ENCODE measurements around the gene DEDD. TPM values are rescaled to one million over a fixed set of nuclear protein-coding genes. Genes with fewer than 3 reads are reported as not detected.

DEDD gene
- polyA plus RNA-seq, 3 donors, result 47.6 to 57.0 (median 55.1) TPM

DNA sequence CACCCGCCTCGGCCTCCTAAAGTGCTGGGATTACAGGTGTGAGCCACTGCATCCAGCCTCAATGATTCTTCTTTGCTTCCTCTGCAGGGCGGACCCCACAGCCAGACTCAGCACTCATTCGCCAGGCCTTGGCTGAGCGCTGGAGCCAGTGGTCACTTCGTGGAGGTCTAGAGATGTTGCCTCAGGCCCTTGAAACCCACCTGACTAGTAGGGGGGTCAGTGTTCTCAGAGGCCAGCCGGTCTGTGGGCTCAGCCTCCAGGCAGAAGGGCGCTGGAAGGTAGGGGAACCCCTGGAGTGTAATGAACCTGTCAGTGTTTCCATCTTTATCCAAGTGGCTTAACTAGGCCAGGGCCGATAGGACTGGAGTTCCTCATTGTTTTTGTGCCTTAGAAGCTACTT lies 36.4 kb upstream of the DEDD start:
- no peak for DNase-seq (ENCODE audit: extremely low read depth in 1 of 11, low read depth in 9 of 11, low spot score in 4 of 11)

DNA sequence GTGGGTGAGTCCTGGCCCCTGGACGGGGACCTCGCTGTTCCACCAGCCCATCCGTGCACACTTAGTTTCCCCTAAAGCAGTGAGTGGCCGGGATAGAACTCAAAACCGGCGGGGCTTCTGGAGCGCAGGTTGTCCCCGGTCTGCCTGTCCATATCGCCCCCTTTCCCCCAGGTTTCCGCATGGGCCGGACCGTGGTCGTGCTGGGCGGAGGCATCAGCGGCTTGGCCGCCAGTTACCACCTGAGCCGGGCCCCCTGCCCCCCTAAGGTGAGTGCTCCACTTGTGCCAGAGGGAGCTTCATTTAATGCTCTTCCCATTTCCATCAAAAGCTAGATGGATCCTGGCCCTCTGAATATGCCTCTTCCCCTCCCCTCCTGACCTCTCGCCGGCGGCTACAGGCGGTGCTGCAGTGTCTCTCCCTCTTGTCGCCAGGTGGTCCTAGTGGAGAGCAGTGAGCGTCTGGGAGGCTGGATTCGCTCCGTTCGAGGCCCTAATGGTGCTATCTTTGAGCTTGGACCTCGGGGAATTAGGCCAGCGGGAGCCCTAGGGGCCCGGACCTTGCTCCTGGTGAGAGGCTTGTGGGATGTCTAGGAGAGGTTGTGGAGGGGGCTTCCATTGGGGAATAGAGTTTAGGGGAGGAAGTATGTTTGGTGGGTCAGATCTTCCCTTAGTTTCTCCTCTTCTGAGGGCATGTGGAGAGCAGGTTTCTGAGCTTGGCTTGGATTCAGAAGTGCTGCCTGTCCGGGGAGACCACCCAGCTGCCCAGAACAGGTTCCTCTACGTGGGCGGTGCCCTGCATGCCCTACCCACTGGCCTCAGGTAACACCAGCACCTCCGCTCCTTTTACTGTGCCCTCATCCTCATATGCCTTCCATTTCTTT lies 34.4 kb upstream of the DEDD start:
- DNase-seq (ENCODE audit: extremely low read depth in 1 of 11, low read depth in 9 of 11, low spot score in 4 of 11), result no peak

DNA sequence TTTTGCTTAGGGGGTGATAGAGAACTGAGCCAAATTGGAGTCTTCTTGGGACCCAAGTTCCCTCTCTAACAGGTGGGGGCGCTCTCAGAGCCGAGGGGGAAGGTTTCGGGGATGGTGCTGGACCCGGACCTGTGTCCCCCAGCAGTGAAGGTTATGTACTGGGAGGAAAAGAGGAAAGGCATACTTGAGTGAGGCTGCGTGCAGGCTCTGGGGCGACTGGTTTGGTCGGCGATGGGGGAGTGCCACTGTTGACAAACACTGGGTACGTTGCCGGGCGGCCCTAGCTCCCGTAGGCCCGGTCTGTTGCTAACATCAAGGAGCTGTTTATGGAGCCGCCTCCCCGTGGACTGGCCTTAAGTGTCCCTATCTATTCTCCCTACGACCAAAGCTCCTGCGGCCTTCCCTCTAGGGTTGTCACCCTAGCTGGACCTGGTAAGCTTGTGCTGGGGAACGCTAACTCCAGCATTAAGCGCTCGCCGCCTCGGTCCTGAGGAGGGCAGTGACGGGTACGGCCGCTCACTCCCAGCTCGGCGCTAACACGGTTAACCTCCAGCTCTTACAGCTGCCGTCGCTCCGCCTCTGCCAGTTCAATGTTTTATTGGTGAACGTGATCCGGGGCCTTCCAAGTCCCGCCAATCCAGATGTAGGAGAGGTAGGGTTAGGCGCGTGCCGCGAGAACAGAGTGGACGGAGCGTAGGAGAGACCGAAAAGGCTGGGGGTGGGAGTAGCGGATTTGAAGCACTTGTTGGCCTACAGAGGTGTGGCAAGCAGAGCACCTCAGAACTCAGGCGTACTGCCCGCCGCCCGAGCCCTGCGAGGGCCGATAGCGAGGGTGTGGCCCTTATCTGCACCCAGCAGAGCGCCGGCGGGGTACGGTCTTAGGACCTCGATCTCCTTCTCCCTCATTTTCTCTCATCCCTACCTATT lies 33.5 kb upstream of the DEDD start, which contains the start of gene PPOX:
Gene PPOX (plus strand): TSS at position 685 of the 927 bp plus-strand sequence. CDS start 422 bp downstream, outside the sequence.
- peak; percentile 91 to 98 (median 95) for DNase-seq (ENCODE audit: extremely low read depth in 1 of 11, low read depth in 9 of 11, low spot score in 4 of 11)

DNA sequence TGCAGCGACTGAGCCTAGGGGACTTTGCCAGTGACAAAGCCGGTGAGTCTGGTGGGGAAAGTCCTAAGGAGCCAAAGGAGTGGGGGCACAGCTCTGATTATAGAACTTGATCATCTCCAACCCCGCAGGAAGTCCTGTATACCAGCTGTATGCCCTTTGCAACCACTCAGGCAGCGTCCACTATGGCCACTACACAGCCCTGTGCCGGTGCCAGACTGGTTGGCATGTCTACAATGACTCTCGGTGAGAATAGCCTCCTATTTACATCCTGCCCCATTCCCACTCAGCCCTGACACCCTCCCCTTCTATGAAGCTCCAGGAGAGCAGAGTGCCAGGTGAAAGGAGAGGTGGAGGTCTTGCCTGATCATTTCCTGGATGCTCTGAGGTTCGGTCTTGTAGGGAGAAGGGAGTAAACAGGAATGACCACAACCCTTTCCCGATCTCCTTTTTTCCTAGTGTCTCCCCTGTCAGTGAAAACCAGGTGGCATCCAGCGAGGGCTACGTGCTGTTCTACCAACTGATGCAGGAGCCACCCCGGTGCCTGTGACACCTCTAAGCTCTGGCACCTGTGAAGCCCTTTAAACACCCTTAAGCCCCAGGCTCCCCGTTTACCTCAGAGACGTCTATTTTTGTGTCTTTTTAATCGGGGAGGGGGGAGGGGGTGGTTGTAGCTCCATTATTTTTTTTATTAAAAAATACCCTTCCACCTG lies 32.6 kb upstream of the DEDD start:
- no peak for DNase-seq (ENCODE audit: extremely low read depth in 1 of 11, low read depth in 9 of 11, low spot score in 4 of 11)

DNA sequence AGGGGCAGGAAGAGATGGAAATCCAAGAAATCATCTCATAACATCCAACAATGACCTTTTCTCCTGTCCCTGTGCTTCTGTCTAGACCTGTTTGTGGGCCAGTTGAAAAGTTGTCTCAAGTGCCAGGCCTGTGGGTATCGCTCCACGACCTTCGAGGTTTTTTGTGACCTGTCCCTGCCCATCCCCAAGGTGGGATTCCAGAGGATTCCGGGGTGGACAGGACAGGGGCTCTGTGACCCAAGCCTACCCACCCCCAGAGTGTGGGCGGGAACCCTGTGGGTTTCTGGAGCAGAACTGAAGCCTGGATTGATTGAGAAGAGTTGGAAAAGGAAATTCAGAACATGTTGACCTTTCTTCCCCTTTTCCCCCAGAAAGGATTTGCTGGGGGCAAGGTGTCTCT lies 31.3 kb upstream of the DEDD start:
- no peak for DNase-seq (ENCODE audit: extremely low read depth in 1 of 11, low read depth in 9 of 11, low spot score in 4 of 11)

DNA sequence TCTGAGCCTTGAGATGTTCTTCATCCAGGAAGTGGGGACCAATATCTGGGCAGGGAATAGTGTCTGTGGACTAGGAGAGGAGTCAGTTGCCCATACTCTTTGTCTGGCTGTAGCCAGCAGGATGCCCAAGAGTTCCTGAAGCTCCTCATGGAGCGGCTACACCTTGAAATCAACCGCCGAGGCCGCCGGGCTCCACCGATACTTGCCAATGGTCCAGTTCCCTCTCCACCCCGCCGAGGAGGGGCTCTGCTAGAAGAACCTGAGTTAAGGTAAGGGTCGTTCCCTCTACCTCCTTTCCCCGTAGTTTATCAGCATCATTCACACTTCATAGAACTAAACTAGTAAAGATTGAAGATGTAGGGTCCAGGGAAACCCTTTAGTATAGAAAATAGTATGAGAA lies 30.3 kb upstream of the DEDD start:
- DNase-seq (ENCODE audit: extremely low read depth in 1 of 11, low read depth in 9 of 11, low spot score in 4 of 11), result no peak

DNA sequence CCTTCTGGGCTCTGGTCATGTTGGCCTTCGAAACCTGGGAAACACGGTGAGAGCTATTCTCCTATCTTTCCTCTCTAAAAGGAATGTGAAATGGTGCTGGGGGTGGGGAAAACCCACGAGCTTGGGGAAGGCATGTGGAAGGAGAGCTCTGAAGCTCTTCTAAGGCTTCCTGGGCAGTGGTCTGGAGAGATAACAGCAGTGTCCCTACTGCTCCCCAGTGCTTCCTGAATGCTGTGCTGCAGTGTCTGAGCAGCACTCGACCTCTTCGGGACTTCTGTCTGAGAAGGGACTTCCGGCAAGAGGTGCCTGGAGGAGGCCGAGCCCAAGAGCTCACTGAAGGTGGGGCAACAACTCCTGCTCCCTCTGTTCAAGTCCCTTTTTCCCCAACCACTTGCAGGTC lies 29.6 kb upstream of the DEDD start:
- DNase-seq (ENCODE audit: extremely low read depth in 1 of 11, low read depth in 9 of 11, low spot score in 4 of 11), result no peak

DNA sequence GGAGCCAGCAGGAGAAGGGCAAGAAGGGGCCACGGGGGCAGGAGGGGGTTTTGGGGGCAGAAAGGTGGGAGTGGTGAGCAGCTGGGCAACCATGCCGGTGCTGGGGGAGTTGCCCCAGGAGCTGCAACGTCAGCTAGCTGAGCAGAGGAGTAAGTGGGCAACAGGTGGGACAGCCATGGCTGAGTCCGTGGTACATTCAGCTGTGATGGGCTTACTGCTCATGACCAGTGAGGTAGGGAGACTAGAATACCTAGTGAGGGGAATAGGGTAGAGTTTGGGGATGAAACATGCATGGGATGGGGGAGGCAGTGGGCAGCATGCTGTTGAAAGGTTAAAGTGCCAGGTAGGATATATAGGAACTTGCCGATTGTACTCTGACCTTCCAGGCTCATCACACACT lies 29.2 kb upstream of the DEDD start:
- DNase-seq (ENCODE audit: extremely low read depth in 1 of 11, low read depth in 9 of 11, low spot score in 4 of 11), result no peak

DNA sequence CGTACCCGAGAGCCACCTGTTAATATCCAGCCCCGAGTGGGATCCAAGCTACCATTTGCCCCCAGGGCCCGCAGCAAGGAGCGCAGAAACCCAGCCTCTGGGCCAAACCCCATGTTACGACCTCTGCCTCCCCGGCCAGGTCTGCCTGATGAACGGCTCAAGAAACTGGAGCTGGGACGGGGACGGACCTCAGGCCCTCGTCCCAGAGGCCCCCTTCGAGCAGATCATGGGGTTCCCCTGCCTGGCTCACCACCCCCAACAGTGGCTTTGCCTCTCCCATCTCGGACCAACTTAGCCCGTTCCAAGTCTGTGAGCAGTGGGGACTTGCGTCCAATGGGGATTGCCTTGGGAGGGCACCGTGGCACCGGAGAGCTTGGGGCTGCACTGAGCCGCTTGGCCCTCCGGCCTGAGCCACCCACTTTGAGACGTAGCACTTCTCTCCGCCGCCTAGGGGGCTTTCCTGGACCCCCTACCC lies 28.2 kb upstream of the DEDD start:
- no peak for DNase-seq (ENCODE audit: extremely low read depth in 1 of 11, low read depth in 9 of 11, low spot score in 4 of 11)

DNA sequence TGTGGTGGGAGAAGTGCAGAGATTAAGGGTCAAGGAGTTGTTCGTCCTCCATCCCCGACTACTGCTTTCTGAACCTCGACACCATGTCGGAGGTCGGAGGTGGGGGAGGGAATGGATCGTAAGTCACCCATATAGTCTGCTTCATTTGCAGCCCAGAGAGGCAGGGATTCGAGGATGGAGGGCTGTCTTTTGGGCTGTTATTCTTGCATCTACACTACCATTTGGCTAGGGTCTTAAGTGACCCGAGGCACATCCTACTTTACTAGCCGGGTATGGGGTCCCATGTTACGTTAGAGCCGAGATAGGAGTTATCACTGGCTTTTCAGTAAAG lies 27.4 kb upstream of the DEDD start:
- no peak for DNase-seq (ENCODE audit: extremely low read depth in 1 of 11, low read depth in 9 of 11, low spot score in 4 of 11)

DNA sequence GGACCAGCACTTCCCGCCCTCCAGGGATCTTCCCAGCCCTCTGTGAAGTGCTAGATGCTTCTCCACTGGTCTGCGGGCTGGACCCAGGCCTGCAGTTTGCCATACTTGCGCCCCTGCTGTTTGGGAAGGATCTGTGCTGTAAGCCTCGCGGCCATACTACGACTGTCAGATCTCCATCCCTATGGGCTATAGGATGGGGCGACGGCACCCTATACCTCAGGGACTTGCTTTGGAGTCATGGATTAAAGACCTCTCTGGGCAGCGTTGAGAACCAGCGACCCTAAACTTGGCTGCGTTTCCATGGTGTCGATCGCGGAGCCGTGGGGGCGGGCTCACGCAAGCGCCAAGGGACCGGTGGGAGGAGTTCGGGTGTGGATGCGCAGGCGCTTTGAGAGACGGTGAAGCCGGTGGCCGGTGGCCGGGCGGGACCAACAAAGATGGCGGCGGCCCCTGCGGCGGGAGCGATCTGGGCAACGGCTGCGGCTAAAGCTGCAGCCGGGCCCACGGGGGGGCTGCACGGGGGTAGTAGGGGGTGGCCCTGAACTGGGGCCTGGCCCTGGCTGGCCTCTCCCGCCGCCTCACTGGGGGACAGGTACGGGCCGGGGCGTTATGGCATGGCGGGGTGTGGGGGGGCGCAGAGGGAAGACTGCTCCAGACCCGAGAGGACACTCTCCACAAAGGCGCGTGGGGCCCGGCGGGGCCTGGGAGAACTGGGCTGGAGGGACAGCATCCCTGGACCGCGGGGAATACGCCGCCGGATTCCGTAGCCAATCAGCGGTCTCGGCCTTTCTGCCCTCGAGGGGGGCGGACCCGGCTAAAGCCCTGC lies 26.8 kb upstream of the DEDD start, which contains the start of gene USP21:
Gene USP21 (plus strand): TSS at position 414 of the 826 bp plus-strand sequence. CDS start 1,141 bp downstream, outside the sequence.
- peak in 10 of 11 donors; percentile 88 to 94 (median 90) for DNase-seq (ENCODE audit: extremely low read depth in 1 of 11, low read depth in 9 of 11, low spot score in 4 of 11)

DNA sequence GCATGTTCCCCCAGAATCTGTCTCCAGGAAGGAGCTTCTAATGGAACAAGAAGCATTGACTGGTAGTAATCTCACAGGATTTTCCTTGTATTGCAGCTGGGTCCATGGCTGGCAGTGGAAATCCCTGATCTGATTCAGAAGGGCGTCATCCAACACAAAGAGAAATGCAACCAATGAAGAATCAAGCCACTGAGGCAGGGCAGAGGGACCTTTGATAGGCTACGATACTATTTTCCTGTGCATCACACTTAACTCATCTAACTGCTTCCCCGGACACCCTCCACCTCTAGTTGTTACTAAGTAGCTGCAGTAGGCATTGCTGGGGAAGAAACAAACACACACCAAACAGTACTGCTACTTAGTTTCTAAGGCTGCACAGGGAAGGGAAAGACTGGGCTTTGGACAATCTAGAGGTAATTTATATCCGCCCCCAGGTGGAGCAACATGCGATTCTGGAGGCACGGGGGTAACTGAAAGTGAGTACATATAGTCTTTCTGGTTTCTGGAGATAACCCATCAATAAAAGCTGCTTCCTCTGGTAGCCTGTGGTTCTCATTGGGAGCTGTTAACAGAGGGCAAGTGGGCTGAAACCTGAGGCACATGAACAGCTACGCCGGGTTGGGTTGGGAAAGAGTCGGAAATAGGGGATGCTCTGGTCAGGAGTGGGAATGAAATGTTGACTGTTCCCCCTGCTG lies 26.0 kb upstream of the DEDD start:
- no peak for DNase-seq (ENCODE audit: extremely low read depth in 1 of 11, low read depth in 9 of 11, low spot score in 4 of 11)

DNA sequence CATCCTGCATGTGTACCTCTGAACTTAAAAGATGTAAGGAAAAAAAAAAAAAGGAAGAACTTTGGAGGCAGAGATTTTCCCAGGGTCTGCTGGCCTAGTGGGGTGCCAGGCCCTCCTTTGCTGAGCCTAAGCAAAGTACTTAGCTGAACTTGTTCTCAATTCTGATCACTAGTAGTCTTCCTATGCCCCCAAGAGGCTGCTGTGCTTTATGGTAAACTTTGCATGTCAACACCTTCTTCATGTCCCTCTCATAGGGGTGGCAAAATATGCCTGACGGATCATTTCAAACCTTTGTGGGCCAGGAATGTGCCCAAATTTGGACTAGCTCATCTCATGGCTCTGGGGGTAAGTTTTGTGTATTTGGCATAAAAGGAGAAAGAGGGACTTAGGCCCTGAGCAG lies 25.4 kb upstream of the DEDD start:
- no peak for DNase-seq (ENCODE audit: extremely low read depth in 1 of 11, low read depth in 9 of 11, low spot score in 4 of 11)

DNA sequence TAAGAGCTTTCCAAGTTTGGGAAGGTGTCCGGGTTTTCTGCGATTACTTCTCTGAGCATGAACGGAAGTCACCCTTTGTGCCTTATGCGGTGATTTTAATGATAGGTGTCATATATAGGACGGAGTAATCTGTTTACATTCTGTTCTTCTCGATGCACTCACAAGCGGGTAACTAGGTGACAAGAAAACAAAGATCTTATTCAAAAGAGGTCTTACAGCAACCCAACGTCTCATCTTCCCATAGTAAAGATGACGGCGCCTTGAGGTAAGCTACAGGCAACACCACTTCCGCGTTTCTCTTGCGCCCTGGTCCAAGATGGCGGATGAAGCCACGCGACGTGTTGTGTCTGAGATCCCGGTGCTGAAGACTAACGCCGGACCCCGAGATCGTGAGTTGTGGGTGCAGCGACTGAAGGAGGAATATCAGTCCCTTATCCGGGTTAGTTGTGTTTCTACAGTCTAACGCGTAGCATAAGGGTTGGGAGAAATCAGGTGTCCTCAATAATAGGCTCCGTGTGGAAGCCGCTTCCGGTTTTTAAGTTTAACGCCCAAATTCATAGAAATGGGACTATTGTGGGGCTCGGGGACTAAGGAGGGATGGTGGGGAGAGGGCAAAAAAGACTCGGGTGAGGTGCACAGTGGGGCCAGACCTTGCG lies 21.3 kb upstream of the DEDD start, which contains the start of gene UFC1:
Gene UFC1 (plus strand): TSS at position 297 of the 656 bp plus-strand sequence. CDS start 20 bp downstream, at position 317.
- DNase-seq (ENCODE audit: extremely low read depth in 1 of 11, low read depth in 9 of 11, low spot score in 4 of 11), result peak; percentile 70 to 89 (median 85)

DNA sequence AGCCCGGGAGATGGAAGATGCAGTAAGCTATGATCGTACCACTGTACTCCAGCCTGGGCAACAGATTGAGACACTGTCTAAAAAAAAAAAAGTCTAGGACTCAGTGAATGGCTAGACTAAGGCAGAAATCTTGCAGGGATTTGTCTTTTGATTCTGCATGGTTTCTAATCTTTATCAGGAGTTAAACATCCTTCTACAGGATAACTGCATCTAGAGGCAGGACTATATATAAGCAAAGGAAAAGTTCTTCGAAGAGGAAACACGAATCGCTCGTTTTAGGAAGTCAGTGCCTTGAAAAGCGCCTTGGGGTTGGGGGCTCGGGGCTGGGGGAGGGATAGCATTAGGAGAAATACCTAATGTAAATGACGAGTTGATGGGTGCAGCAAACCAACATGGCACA lies 20.7 kb upstream of the DEDD start:
- no peak for DNase-seq (ENCODE audit: extremely low read depth in 1 of 11, low read depth in 9 of 11, low spot score in 4 of 11)

DNA sequence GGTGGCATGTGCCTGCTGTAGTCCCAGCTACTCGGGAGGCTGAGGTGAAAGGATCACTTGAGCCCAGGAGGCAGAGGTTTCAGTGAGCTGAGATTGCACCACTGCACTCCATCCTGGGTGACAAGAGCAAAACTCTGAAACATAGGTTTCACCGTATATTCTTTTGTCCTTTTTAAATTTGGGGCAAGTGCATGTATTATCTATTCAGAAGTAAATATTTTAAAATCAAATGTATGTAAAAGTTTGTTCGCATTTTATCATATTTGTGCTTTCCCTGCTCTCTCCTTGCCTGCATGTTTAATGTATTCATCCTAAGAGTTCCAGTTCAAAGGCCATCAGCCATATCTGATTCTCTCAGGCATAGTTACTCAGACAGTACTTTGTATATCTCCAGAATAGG lies 13.4 kb upstream of the DEDD start:
- DNase-seq (ENCODE audit: extremely low read depth in 1 of 11, low read depth in 9 of 11, low spot score in 4 of 11), result no peak

DNA sequence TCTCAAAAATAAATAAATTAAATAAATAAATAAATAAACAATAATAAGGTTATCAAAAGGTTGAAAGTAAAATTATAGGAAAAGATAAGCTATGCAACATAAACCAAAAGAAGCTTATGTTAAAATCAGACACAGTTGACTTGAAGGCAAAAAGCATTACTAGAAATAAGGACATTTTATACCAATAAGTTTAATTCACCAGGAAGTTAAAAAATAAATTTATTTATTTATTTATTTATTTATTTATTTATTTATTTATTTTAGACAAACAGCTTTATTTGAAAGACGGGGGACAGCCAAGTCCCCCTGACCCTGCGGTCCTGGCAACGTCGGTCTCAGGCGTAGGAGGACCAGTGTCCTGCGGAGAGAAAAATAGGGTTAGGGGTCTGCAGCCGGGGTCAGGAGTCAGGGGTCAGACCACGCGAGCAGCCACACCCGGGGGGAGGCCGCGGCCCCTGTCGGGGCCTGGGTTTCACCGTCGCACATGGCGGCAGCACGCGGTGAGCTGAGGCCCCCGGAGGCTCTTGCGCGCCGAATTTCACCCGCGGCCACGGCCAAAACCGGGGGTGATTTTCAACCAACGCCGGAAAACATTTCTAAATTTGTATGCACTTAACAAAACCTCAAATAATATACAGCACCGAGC lies 8.4 kb upstream of the DEDD start:
- no peak for DNase-seq (ENCODE audit: extremely low read depth in 1 of 11, low read depth in 9 of 11, low spot score in 4 of 11)

Measured in renal cortex interstitium (tissue), 11 donors.